SK-N-SH treated with all-trans-retinoic acid at 6 μM for 48 hours (cell line): ENCODE data around the gene ACBD6.

Source experiments
- ARNTL ChIP-seq: fragments of 450-650 bp; formaldehyde crosslinking; IDR thresholded peaks from 2 replicates; pipeline ENCODE4 v1.5.0; 2020; ENCODE audit warnings: low read depth, mild to moderate bottlenecking, moderate library complexity, borderline replicate concordance
- CSDC2 ChIP-seq: fragments of 250-450 bp; sonication (Bioruptor Pico); IDR thresholded peaks from 2 replicates; pipeline ENCODE4 v1.5.0; 2020; ENCODE audit warnings: mild to moderate bottlenecking, moderate library complexity
- GLIS3 ChIP-seq: fragments of 250-450 bp; sonication (Bioruptor Pico); IDR thresholded peaks from 2 replicates; pipeline ENCODE4 v1.5.0; 2020; ENCODE audit warnings: mild to moderate bottlenecking, moderate library complexity
- ISL1 ChIP-seq: fragments of 250-450 bp; sonication (Bioruptor Pico); IDR thresholded peaks from 2 replicates; pipeline ENCODE4 v2.1.2; 2022; ENCODE audit warnings: mild to moderate bottlenecking, moderate library complexity
- PPARA ChIP-seq: fragments of 250-450 bp; sonication (Bioruptor Pico); IDR thresholded peaks from 2 replicates; pipeline ENCODE4 v1.5.0; 2020; ENCODE audit warnings: mild to moderate bottlenecking, borderline replicate concordance
- RARB ChIP-seq: fragments of 250-450 bp; sonication (Bioruptor Pico); IDR thresholded peaks from 2 replicates; pipeline ENCODE4 v1.8.0; 2021; ENCODE audit warnings: mild to moderate bottlenecking, moderate library complexity
- ZFP3 ChIP-seq: fragments of 250-450 bp; sonication (Bioruptor Pico); IDR thresholded peaks from 2 replicates; pipeline ENCODE4 v1.5.0; 2020; ENCODE audit warnings: mild to moderate bottlenecking, moderate library complexity
- ZFP30 ChIP-seq: fragments of 450-650 bp; formaldehyde crosslinking; IDR thresholded peaks from 2 replicates; pipeline ENCODE4 v1.5.0; 2022; ENCODE audit warnings: mild to moderate bottlenecking, moderate library complexity
- ZNF565 ChIP-seq: fragments of 450-650 bp; formaldehyde crosslinking; conservative IDR thresholded peaks from 2 replicates; pipeline ENCODE4 v1.5.0; 2020; ENCODE audit warnings: low read depth, mild to moderate bottlenecking, moderate library complexity
- ZNF8 ChIP-seq: fragments of 450-650 bp; formaldehyde crosslinking; IDR thresholded peaks from 2 replicates; pipeline ENCODE4 v1.5.0; 2020; ENCODE audit warnings: mild to moderate bottlenecking, moderate library complexity
- TF ChIP-seq, protein P1 (sequence below): fragments of 250-450 bp; sonication (Bioruptor Pico); IDR thresholded peaks from 2 replicates; pipeline ENCODE4 v1.8.0; 2020; ENCODE audit warnings: mild to moderate bottlenecking, moderate library complexity, borderline replicate concordance
- TF ChIP-seq, protein P2 (sequence below): fragments of 250-450 bp; sonication (Bioruptor Pico); IDR thresholded peaks from 2 replicates; pipeline ENCODE4 v1.5.0; 2020; ENCODE audit warnings: mild to moderate bottlenecking, moderate library complexity
- TF ChIP-seq, protein P3 (sequence below): fragments of 250-450 bp; sonication (Bioruptor Pico); IDR thresholded peaks from 2 replicates; pipeline ENCODE4 v1.5.1; 2020; ENCODE audit warnings: low read depth, mild to moderate bottlenecking, moderate library complexity

DNA sequence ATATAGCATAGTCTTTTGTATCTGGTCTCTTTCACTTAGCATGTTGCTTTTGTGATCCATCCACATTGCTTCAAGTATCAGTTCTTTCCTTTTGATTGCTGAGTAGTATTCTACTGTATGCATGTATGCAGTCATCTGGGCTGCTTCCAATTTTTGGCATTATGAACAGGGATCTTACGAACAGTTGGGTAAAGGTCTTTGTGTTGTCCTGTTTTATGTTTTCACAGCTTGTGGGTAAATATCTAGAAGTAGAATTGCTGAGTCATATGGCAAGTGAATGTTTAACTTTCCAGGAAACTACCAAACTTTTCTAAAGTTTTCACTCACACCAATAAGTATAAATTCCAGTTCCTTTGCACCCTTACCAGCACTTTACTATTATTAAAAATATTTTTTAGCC lies 211.4 kb downstream of the ACBD6 start:
- no peak for TF ChIP-seq ZNF8
- TF ChIP-seq, protein P1, sequence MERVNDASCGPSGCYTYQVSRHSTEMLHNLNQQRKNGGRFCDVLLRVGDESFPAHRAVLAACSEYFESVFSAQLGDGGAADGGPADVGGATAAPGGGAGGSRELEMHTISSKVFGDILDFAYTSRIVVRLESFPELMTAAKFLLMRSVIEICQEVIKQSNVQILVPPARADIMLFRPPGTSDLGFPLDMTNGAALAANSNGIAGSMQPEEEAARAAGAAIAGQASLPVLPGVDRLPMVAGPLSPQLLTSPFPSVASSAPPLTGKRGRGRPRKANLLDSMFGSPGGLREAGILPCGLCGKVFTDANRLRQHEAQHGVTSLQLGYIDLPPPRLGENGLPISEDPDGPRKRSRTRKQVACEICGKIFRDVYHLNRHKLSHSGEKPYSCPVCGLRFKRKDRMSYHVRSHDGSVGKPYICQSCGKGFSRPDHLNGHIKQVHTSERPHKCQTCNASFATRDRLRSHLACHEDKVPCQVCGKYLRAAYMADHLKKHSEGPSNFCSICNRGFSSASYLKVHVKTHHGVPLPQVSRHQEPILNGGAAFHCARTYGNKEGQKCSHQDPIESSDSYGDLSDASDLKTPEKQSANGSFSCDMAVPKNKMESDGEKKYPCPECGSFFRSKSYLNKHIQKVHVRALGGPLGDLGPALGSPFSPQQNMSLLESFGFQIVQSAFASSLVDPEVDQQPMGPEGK (CRISPR knock-in tag): no peak
- no peak for TF ChIP-seq ISL1 (CRISPR knock-in tag)
- no peak for TF ChIP-seq ZNF565
- TF ChIP-seq GLIS3 (CRISPR knock-in tag): no peak
- TF ChIP-seq ZFP30 (CRISPR knock-in tag): no peak
- TF ChIP-seq RARB (CRISPR knock-in tag): no peak
- TF ChIP-seq CSDC2 (CRISPR knock-in tag): no peak
- TF ChIP-seq, protein P2, sequence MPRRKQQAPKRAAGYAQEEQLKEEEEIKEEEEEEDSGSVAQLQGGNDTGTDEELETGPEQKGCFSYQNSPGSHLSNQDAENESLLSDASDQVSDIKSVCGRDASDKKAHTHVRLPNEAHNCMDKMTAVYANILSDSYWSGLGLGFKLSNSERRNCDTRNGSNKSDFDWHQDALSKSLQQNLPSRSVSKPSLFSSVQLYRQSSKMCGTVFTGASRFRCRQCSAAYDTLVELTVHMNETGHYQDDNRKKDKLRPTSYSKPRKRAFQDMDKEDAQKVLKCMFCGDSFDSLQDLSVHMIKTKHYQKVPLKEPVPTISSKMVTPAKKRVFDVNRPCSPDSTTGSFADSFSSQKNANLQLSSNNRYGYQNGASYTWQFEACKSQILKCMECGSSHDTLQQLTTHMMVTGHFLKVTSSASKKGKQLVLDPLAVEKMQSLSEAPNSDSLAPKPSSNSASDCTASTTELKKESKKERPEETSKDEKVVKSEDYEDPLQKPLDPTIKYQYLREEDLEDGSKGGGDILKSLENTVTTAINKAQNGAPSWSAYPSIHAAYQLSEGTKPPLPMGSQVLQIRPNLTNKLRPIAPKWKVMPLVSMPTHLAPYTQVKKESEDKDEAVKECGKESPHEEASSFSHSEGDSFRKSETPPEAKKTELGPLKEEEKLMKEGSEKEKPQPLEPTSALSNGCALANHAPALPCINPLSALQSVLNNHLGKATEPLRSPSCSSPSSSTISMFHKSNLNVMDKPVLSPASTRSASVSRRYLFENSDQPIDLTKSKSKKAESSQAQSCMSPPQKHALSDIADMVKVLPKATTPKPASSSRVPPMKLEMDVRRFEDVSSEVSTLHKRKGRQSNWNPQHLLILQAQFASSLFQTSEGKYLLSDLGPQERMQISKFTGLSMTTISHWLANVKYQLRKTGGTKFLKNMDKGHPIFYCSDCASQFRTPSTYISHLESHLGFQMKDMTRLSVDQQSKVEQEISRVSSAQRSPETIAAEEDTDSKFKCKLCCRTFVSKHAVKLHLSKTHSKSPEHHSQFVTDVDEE: no peak
- TF ChIP-seq, protein P3, sequence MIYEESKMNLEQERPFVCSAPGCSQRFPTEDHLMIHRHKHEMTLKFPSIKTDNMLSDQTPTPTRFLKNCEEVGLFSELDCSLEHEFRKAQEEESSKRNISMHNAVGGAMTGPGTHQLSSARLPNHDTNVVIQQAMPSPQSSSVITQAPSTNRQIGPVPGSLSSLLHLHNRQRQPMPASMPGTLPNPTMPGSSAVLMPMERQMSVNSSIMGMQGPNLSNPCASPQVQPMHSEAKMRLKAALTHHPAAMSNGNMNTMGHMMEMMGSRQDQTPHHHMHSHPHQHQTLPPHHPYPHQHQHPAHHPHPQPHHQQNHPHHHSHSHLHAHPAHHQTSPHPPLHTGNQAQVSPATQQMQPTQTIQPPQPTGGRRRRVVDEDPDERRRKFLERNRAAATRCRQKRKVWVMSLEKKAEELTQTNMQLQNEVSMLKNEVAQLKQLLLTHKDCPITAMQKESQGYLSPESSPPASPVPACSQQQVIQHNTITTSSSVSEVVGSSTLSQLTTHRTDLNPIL (CRISPR knock-in tag): no peak
- no peak for TF ChIP-seq ARNTL
- no peak for TF ChIP-seq ZFP3 (CRISPR knock-in tag)
- TF ChIP-seq PPARA (CRISPR knock-in tag): no peak
